Femur (tissue), 1 donor: ENCODE measurements around the gene VPS37C.
A peak's percentile ranks its signal among the peaks of the same experiment; 100 is the strongest.

Experiments
- DNase-seq: peaks from one replicate; pipeline ENCODE4 v3.0.0-alpha.2; 2017

Gene VPS37C

GRCh38 chr11:61131586-61131985 is 29.6 kb downstream of the VPS37C start:
- DNase-seq = no peak

DNA sequence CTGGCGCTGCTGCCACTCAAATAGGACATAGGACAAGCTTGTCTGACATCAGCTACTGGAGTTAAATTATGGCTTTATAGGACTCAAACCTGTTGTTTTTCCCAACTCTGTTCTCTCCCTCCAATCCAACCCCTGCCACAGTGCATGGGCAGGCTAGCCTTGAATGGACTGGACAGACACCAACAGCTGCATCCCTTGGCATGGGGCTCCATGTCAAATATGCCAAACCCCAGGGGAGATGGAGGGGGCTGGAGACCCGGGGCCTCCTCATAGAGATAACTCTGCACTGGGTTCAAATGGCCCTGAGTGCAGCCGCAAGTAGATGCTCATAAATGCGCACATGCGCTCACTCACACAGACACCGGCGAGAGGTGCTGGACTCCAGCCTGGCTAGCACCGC is 30.0 kb downstream of the VPS37C start:
- DNase-seq = peak; percentile 69

DNA sequence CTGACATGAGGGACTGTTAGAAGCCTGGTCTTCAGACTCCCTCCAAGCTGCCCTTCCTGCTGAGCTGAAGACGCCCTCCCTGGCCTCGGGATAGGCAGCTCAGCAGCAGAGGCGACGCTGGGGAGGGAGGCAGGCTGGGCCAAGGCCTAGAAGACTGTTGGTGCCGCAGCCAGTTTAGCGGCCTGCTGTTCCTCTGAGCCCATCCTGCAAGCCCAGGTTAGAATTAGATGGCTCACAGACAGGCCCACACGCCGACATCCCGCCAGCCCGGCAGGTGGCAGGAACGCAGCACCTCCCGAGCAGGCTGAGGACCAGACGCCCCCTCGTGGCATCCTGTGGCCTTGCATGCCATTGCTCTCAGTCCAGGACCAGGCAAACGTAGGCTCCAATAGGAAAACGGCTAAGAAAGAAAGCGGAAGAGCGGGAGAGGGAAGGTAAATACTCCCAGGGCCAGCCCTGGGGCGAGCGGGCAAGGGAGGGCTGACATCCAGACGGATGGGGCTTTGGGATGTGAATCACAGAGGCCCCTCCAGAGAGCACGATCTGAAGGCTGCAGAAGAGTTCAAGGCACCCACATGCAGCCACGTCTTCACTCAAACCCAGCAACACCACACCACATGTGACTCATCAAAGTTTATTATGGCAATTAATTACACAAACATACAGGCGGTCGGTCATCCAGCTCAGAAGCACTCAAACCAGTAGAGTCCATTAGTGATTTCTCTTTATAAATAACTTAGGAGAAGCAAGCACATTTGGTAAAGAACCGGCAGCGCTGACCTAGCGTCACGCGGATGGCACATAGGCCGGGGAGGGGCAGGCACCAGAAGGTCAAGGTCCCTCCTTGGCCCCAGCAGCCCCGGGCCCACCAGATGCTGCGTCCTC is 31.3 kb downstream of the VPS37C start:
- peak; percentile 93 for DNase-seq

DNA sequence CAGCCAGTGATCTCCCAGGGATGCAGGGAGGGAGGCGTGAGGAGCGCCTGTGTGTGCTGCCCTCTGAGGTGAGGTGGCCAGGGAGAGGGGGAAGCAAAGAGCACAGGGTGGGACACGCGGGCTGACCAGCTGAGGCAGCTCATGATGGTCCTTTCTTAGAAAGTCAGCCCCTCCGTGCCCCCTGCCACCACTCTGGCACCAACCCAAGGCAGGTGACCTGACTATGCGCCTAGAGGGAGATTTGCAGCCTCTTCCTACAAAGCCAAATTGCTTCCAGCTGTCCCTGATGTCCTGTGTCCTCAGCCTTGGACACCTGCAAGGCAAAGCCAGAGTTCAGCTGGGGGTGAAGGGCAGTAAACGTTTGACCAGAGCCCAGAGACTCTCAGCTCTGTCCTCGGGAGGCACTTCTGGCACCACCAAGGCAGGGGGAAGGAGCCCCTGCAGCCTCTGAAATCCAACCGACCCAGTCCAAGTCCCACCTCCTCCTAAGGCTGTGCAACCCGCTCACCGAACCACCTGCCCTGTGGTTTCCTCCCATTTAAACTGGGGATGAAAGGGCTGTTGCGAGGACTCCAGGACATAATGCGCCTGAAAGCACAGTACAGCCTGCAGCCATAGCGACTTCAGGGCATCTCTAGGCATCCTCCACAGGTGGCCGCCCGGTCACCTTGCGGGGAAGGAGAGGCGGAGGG is 32.1 kb downstream of the VPS37C start:
- DNase-seq = no peak

- DNase-seq = no peak
Measured at GRCh38 chr11:61127991-61128390, 33.2 kb downstream of the VPS37C start.

- peak; percentile 74 for DNase-seq
Measured at GRCh38 chr11:61126256-61126655, 35.0 kb downstream of the VPS37C start.

DNA sequence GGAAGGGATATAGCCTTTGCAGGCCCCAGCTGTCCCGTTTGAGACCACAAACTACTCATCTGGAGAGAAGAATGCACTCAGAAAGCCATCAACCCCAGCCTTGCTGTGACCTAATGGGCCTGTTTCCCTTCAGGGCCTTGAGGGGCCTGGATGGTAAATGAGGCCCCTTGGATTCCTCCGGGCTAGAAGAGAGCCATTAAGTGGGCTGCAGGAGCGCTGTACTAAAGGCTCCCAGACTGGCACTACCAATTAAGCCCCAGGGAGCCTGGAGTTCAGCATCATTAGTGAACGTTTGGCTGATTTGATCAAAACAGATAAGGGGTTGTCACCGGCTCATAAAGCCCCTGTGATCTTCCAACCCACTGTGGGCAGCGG is 35.9 kb downstream of the VPS37C start:
- no peak for DNase-seq

GRCh38 chr11:61124574-61125309 is 36.5 kb downstream of the VPS37C start:
- DNase-seq = no peak

- no peak for DNase-seq
Measured at GRCh38 chr11:61123775-61124571, 37.3 kb downstream of the VPS37C start.

- no peak for DNase-seq
Measured at GRCh38 chr11:61122761-61123160, 38.5 kb downstream of the VPS37C start.

GRCh38 chr11:61121917-61122316 is 39.3 kb downstream of the VPS37C start:
- DNase-seq = no peak

GRCh38 chr11:61121192-61121831 is 39.9 kb downstream of the VPS37C start:
- no peak for DNase-seq

DNA sequence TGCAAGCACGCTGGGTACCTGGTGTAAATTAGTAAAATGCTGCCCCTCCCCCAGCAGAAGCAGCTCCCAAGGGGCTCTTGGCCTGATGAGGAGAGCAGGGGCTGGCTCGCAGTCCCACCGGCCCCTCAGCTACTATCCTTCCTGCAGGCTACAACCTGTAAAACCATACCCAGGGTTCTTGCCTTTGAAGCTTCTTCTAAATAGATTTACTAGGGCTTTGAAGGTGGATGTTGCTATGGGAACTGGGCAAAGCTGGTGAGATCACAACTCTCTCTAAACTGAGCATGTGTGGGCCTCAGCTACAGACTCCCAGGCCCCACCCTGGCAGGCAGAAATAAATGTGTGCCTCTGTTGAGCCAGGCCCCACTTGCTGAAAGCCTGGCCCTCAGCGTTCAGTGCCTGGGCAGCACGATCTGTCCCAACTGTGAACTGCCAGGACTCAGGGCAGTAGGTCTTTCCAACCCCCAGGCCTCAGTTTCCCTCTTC is 40.5 kb downstream of the VPS37C start:
- DNase-seq = peak; percentile 46

- no peak for DNase-seq
Measured at GRCh38 chr11:61120099-61120705, 41.0 kb downstream of the VPS37C start.

- DNase-seq = no peak
Measured at GRCh38 chr11:61119571-61119970, 41.7 kb downstream of the VPS37C start.

- DNase-seq = no peak
Measured at GRCh38 chr11:61119055-61119454, 42.2 kb downstream of the VPS37C start.

DNA sequence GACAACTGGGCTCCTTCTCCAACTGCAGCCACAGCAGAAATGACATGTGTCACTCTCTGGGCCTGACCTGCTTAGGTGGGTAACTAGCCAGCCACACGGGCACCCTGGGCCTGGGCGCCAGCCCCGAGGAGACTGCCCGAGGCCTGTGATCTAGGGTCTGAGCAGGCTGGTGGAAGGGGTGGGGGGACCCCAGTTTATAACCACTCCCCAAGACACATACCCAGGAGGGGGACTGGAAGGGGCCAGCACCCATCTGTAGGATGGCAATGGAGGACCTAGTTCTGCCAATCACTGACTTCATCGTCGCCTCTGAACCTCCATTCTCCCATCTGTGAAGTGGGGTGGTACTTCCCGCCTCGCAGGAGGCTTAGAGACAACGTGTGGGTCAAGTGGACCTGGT is 42.8 kb downstream of the VPS37C start:
- DNase-seq = no peak

DNA sequence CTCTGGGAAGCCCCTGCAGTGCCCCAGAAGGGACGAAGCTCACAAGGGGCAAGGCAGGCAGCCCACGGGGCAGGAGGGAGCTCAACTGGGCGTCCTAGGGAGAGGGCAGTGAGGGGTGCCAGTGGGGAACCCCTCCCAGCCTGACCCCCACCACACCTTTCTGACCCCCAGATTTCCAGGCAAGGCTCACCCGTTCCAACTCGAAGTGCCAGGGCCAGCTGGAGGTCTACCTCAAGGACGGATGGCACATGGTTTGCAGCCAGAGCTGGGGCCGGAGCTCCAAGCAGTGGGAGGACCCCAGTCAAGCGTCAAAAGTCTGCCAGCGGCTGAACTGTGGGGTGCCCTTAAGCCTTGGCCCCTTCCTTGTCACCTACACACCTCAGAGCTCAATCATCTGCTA is 43.2 kb downstream of the VPS37C start:
- no peak for DNase-seq

- no peak for DNase-seq
Measured at GRCh38 chr11:61117168-61117520, 44.1 kb downstream of the VPS37C start.

GRCh38 chr11:61116426-61117167 is 44.6 kb downstream of the VPS37C start:
- no peak for DNase-seq
